Measurements from ENCODE around the gene ARHGEF26. TPM values are rescaled to one million over a fixed set of nuclear protein-coding genes. Genes with fewer than 3 reads are reported as not detected.

ARHGEF26 gene
- total RNA-seq, 1 donor from 2014 or later = 1.4 TPM

GRCh38 chr3:154294016-154294415 lies 172.8 kb downstream of the ARHGEF26 start:
- DNase-seq (no peak), ATAC-seq (no peak)
- intact Hi-C loops (cut with micrococcal nuclease) = no loop called here

DNA sequence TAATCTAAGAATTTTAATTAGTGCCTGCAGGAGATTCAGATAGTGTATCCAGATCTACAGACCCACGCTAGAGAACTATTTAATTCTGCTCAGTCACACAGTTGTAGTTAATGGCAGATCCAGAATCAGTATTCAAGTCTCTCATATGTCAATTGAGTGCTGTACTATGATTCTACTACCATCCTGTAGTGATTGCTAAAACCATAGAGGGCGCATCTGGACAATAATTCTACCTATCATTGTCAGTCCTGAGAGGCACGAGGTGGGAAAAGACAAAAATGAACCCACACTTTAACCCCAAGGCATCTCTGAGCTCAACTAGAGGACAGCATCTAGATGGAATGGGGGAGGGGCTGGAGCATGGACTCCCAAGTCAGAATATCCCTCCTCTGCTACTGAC lies 180.4 kb downstream of the ARHGEF26 start:
- no peak for DNase-seq
- intact Hi-C loops (cut with micrococcal nuclease) = no loop called here
- ATAC-seq = no peak

GRCh38 chr3:154304116-154304786 lies 183.1 kb downstream of the ARHGEF26 start:
- no peak for ATAC-seq
- DNase-seq = no peak
- intact Hi-C loops (cut with micrococcal nuclease) = no loop called here

GRCh38 chr3:154304936-154305335 lies 183.7 kb downstream of the ARHGEF26 start:
- intact Hi-C loops (cut with micrococcal nuclease) = no loop called here
- ATAC-seq = no peak
- no peak for DNase-seq

DNA sequence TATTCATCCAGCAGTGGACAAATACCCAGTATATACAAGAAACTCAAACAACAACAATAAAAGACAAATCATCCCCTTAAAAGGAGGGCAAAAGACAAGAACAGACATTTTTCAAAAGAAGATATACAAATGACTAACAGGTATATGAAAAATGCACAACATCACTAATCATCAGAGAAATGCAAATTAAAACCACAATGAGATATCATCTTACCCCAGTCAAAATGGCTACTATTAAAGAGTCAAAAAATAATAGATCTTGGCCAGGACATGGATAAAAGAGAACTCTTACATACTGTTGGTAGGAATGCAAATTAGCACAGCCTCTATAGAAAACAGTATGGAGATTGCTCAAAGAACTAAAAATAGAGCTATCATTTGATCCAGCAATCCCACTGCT lies 186.2 kb downstream of the ARHGEF26 start:
- intact Hi-C loops (cut with micrococcal nuclease) = no loop called here
- no peak for ATAC-seq

More for the DNA sequence above, 186.2 kb downstream of the ARHGEF26 start:
- no peak for DNase-seq

Other genes starting within 250 kb of the ARHGEF26 start
- gene DHX36, start 203.1 kb downstream of the ARHGEF26 start, total RNA-seq = 31.0 TPM

Data from left ventricle myocardium superior (tissue), 1 donor.